ENCODE data around the gene LIPA.

LIPA gene

GRCh38 chr10:89240519-89240918, 11.1 kb downstream of the LIPA start:
- no peak for DNase-seq (ENCODE audit: low spot score)

DNA sequence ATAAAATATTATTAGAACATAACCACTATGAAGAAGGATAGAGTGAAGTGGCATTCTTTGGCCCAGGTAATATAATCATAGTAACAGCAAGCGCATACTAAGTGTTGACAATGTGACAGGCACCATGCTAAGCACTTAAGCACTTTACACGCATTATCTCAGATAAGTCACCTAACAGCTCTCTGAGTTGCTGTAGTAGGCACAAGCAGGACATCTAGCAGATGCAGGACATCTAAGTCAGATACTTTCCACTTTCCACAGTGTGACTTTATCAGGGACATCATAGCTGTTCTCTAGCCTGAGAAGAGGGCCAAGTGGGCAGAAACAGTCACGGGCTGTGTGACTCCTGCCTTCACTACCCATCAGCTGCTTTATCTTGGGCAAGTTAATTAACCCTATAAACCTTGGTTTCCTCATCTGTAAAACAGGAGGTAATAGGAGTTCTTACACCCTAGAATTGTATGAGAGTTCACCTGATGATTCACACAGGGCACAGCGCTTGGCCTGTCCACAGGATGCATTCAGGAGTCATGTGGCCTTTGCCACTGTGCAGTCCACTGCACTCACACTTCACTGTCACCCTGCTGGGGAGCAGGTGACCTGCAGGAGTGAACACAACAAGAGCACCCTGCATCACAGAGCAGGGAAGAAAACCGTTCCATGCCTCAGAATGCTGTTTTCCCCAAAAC, 12.5 kb downstream of the LIPA start:
- DNase-seq (ENCODE audit: low spot score): no peak

DNA sequence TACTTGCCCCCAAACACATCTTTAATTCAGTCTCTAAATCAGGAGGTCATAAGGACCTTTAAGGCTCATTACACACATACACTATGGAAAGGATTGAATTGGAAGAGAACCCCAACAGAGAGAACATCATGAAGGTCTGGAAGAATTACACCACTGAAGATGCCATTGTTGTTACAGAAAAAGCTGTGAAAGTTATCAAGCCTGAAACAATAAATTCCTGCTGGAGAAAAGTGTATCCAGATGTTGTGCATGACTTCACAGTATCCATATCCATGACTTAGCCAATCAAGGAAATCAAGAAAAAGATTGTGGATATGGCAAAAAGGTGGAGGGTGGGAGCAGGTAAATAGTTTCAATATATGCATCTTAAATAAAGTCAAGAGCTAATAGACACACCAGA, 13.7 kb downstream of the LIPA start:
- no peak for DNase-seq (ENCODE audit: low spot score)

DNA sequence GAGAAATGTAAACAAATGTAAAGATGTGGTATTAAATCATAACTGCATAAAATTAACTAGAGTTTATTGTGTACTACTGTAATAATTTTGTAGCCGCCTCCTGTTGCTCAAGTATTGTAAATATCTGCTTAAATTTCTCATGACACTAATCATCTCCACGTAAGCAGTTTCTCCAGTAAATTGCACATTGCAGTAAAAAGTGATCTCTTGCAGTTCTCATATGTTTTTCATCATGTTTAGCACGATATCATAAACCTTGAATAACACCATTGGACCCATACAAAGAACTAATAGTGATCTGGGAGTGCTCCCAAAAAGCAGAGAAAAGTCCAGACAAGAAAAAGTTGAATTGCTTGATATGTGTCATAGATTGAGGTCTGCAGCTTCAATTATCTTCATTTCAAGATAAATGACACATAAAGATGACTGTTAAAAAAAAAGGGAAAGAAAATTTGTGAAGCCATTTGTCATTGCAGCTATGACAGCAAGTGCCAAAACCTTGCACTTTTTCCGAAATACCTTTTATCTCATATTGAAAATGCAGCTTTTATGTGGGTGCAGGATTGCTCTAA, 15.3 kb downstream of the LIPA start:
- DNase-seq (ENCODE audit: low spot score): no peak

DNA sequence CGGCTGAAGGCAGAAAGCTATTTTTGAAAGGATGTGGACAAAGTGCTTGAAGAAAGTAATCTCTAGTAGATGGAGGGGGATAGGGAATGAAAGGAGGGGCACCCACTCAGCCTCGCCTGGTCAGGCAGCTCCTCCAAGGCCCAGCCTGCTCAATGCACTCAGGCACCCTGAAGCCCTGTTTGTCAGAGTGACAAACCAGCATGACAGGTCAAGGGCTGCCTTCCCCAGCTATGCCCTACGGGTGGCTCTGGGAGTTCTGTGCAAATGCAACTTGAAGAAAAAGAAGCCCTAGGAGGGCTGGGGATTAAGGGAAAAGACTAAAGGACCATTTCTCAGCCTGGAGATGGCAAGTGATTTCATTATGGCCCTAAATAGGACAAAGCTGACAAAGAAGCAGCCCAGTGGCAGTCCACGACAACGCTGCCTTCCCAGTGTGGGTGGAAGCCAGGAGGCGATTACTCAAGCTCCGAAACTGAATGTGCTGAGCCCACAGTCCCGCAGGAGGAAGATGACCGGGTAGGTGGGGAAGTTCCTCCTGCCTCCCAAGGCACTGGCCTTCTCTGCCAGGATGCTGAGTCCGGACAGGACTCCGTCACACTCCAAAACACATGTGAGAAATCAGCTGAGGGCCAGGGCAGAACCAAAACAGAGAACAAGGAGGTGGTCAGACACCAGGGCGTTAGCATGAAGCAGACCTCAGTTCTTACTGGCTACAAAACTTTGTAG, 16.3 kb downstream of the LIPA start:
- DNase-seq (ENCODE audit: low spot score): no peak

GRCh38 chr10:89233033-89233432, 18.5 kb downstream of the LIPA start:
- DNase-seq (ENCODE audit: low spot score): no peak

GRCh38 chr10:89228962-89229361, 22.6 kb downstream of the LIPA start:
- DNase-seq (ENCODE audit: low spot score): no peak

GRCh38 chr10:89228146-89228545, 23.4 kb downstream of the LIPA start:
- no peak for DNase-seq (ENCODE audit: low spot score)

DNA sequence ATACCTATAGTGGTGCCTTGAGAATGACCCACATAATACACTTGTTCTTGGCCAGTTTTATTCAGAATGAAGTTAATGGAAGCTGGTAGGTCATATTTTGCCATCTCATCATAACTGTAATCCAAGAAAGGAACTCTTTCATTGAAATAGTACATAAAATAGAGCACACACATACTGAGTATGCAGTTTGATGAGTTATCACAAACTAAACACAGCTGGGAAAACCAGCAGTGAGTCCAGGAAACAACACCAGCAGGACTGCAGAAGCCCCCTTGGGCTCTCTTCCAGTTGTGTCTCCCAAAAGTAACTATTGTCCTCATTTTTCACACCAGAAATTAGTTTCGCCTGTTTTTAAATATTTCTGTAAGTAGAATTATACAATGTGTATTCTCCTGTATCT, 24.7 kb downstream of the LIPA start:
- DNase-seq (ENCODE audit: low spot score): no peak

DNA sequence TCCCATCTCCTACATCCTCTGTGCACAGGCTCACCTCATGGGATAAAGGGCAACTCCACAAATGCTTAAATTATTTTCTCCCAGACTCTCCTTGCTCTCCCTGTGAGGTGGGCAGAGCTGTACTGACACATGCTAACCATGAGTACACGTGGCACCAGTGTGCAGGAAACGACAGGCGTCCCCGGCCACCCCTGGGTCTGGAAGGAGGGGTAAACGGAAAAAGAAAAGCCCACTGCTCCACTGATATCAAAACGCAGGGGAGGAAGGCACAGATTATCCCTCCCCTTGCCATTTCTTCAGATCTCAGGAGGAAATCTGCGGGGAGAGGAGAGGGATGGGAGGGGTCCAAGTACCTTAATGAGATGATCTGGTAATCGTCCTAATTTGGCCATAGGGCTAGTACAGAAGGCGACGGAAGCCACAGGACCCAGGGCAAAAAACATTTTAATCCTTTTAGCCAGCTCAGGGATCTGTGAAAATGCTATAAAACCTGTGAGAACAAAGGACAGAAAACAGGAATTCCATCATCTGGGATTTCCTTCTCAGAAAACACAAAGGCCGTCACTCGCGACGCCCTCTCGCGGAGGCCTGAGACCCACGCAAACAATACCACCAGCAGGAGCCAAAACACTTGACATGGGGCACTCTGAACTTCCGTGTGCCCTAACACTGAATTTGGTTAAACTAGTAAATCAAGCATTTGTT, 26.7 kb downstream of the LIPA start:
- no peak for DNase-seq (ENCODE audit: low spot score)

GRCh38 chr10:89221919-89222318, 29.7 kb downstream of the LIPA start:
- no peak for DNase-seq (ENCODE audit: low spot score)

DNA sequence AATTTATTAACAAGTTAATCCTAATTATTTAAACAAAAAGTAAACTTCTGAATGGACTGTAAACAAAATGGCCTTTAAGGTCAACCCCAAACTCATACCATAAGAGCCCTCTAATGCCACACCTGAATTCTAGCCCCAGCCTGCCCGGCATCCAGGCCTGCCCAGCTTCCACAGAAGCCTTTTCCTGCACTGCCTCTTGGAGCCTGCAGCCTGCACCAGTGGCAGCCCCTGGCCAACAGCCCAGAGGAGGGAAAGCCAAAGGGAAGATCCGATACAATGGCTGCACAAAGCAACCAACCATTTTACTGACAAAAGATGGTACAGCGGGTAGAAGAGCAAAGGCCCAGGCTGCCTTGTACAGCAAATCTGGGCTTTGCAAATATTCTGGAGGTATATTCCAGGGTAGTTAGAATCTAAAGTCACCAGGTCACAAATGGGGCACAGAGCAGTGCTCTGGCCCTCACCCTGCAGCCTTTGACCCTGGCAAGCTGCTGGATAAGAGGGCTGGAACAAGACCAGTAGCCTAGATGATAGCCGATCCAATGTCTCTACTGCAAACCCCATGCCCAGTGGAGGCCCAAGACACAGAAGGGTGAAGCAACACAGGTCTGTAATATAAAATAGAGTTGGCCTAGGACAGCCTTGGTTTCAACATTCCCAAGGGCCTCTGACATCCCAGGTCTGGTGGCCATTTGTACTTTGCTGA, 31.9 kb downstream of the LIPA start:
- DNase-seq (ENCODE audit: low spot score): no peak

GRCh38 chr10:89217057-89217990, 34.3 kb downstream of the LIPA start:
- no peak for DNase-seq (ENCODE audit: low spot score)

DNA sequence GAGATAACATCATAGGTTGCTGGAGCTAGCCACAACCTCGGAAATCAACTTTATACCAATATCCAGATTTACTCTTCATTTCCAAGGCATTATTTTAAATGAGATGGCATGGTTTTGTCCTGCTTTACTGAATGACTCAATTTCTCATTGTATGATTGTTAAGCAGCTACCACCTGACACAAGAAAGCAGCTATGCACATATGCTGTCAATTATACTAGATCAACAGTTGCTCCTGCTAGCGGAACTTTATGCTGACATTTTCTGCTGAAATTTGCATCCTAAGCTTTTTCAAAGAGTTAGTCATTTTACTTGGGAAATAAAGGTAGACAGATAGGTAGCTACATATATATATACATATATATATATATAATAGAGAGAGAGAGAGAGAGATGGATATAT, 35.5 kb downstream of the LIPA start:
- no peak for DNase-seq (ENCODE audit: low spot score)

- DNase-seq (ENCODE audit: low spot score): no peak
Observed at GRCh38 chr10:89215511-89215910, 36.1 kb downstream of the LIPA start.

- no peak for DNase-seq (ENCODE audit: low spot score)
Observed at GRCh38 chr10:89214566-89215165, 36.9 kb downstream of the LIPA start.

GRCh38 chr10:89213191-89213808, 38.3 kb downstream of the LIPA start:
- DNase-seq (ENCODE audit: low spot score): no peak

GRCh38 chr10:89210794-89211425, 40.7 kb downstream of the LIPA start:
- no peak for DNase-seq (ENCODE audit: low spot score)

- no peak for DNase-seq (ENCODE audit: low spot score)
Observed at GRCh38 chr10:89209718-89210117, 41.9 kb downstream of the LIPA start.

Measured in HuH-7.5 (cell line).